Astrocyte of the cerebellum (primary cell): ENCODE measurements around the gene MAML3.

Experiments
- DNase-seq: peaks from one replicate; pipeline ENCODE4 v3.0.0-alpha.2; 2011; ENCODE audit warnings: low read depth
- H3K4me3 ChIP-seq: 2 replicates; pipeline ENCODE4 v1.5.1; 2011; ENCODE audit warnings: mild to moderate bottlenecking, low read depth, low read length, moderate library complexity
- in situ Hi-C: cut with HindIII; loops from 2 replicates; pipeline ENCODE4 v1.10.0; 2017; ENCODE audit warnings: low sequenced_read_pairs
- TF ChIP-seq, protein P1 (sequence below): IDR thresholded peaks from 2 replicates; pipeline ENCODE4 v1.5.1; 2012; ENCODE audit warnings: low read length, low read depth, moderate library complexity, mild to moderate bottlenecking; ENCODE audit errors: missing control alignments

The MAML3 gene

GRCh38 chr4:139942241-139942640, 211.7 kb downstream of the MAML3 start:
- H3K4me3 ChIP-seq, result no peak overlapping the region
- DNase-seq, result no peak
- TF ChIP-seq, protein P1, sequence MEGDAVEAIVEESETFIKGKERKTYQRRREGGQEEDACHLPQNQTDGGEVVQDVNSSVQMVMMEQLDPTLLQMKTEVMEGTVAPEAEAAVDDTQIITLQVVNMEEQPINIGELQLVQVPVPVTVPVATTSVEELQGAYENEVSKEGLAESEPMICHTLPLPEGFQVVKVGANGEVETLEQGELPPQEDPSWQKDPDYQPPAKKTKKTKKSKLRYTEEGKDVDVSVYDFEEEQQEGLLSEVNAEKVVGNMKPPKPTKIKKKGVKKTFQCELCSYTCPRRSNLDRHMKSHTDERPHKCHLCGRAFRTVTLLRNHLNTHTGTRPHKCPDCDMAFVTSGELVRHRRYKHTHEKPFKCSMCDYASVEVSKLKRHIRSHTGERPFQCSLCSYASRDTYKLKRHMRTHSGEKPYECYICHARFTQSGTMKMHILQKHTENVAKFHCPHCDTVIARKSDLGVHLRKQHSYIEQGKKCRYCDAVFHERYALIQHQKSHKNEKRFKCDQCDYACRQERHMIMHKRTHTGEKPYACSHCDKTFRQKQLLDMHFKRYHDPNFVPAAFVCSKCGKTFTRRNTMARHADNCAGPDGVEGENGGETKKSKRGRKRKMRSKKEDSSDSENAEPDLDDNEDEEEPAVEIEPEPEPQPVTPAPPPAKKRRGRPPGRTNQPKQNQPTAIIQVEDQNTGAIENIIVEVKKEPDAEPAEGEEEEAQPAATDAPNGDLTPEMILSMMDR, result no peak
- in situ Hi-C loops, result no loop called here

- in situ Hi-C loops, result no loop called here
- TF ChIP-seq, protein P1, result no peak
Measured at GRCh38 chr4:139940600-139940999, 213.4 kb downstream of the MAML3 start.

DNA sequence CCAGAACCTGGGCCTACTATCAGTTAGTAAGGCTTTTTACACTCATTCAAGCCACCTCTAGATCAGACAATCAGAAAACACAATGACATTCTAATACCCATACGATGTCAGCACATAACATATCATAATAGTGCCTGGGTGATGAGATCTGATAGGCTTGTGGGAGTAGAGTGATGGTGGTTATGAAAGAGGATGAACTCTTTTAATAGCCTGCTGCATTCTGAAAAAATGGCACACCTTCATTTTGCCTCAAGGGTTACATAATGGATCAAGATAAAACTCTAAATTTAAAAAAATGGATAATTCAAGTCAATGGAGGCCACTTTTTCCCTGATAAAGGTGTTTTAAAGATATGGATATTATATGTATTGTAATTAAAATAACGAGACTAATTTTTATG, 215.6 kb downstream of the MAML3 start:
- TF ChIP-seq, protein P1, result no peak
- no peak overlapping the region for H3K4me3 ChIP-seq
- in situ Hi-C loops, result no loop called here
- no peak for DNase-seq

More at GRCh38 chr4:139940600-139940999, 213.4 kb downstream of the MAML3 start:
- no peak for DNase-seq
- no peak overlapping the region for H3K4me3 ChIP-seq

- TF ChIP-seq, protein P1, result no peak
- DNase-seq, result no peak
- in situ Hi-C loops, result no loop called here
- no peak overlapping the region for H3K4me3 ChIP-seq
Measured at GRCh38 chr4:139935911-139936310, 218.1 kb downstream of the MAML3 start.

GRCh38 chr4:139934708-139935195, 219.2 kb downstream of the MAML3 start:
- DNase-seq, result no peak
- H3K4me3 ChIP-seq, result no peak overlapping the region
- in situ Hi-C loops, result no loop called here
- TF ChIP-seq, protein P1, result no peak

GRCh38 chr4:139934057-139934707, 219.8 kb downstream of the MAML3 start:
- TF ChIP-seq, protein P1, result no peak
- DNase-seq, result no peak
- no peak overlapping the region for H3K4me3 ChIP-seq
- in situ Hi-C loops, result no loop called here
